K562 (cell line): ENCODE measurements around the gene LYPD5. TPM values are rescaled to one million over a fixed set of nuclear protein-coding genes. Genes with fewer than 3 reads are reported as not detected.

ENCODE experiments used
- DPF2 ChIP-seq: fragments of 450-650 bp; IDR thresholded peaks from 2 replicates; pipeline ENCODE4 v1.6.1; 2016
- EHMT2 ChIP-seq: fragments of 450-650 bp; IDR thresholded peaks from 2 replicates; pipeline ENCODE4 v1.6.1; 2018; ENCODE audit warnings: antibody characterized with exemption
- EZH2 ChIP-seq: IDR thresholded peaks from 2 replicates; pipeline ENCODE4 v1.6.1; 2012; ENCODE audit warnings: low read depth, mild to moderate bottlenecking, inconsistent platforms, low read length, borderline replicate concordance
- JUND ChIP-seq, 2 experiments: IDR thresholded peaks; 2 replicates in 1 of 2; 3 replicates in 1 of 2; pipeline ENCODE4 v1.6.1; 2011; ENCODE audit warnings: borderline replicate concordance in 2 of 2, low read depth in 2 of 2, low read length in 2 of 2, improper control_type of control experiment in 1 of 2, missing biosample characterization in 1 of 2, missing genetic modification characterization in 1 of 2, missing genetic modification reagents in 1 of 2
- KLF1 ChIP-seq: fragments of 450-650 bp; IDR thresholded peaks from 2 replicates; pipeline ENCODE4 v1.6.1; 2016; ENCODE audit warnings: missing genetic modification characterization, missing compliant biosample characterization
- MBD2 ChIP-seq: sonication (generic); IDR thresholded peaks from 2 replicates; pipeline ENCODE4 v1.6.1; 2016; ENCODE audit warnings: low read depth, borderline replicate concordance
- NBN ChIP-seq: fragments of 450-650 bp; IDR thresholded peaks from 2 replicates; pipeline ENCODE4 v1.6.1; 2016; ENCODE audit warnings: low read depth, mild to moderate bottlenecking
- POLR2A ChIP-seq: fragments of 450-650 bp; conservative IDR thresholded peaks from 2 replicates; pipeline ENCODE4 v1.6.1; 2016
- SAP30 ChIP-seq: fragments of 200-600 bp; sonication (generic); IDR thresholded peaks from 2 replicates; pipeline ENCODE4 v1.6.1; 2012; ENCODE audit warnings: borderline replicate concordance, low read depth, mild to moderate bottlenecking, moderate library complexity, low read length, control low read depth, inconsistent platforms; ENCODE audit not compliant: insufficient read depth, poor library complexity, severe bottlenecking
- SREBF2 ChIP-seq: sonication (generic); formaldehyde crosslinking; IDR thresholded peaks from 2 replicates; pipeline ENCODE4 v1.4.0; 2020; ENCODE audit warnings: mild to moderate bottlenecking, missing genetic modification reagents
- TFAM ChIP-seq: fragments of 250-450 bp; sonication (Bioruptor Pico); conservative IDR thresholded peaks from 2 replicates; pipeline ENCODE4 v1.5.0; 2021; ENCODE audit warnings: mild to moderate bottlenecking, moderate library complexity
- XRCC4 ChIP-seq: IDR thresholded peaks from one replicate; pipeline ENCODE4 v1.6.1; 2011; ENCODE audit not compliant: insufficient read depth, insufficient read length; ENCODE audit errors: extremely low read depth
- ZFP36 ChIP-seq: fragments of 150-350 bp; IDR thresholded peaks from 2 replicates; pipeline ENCODE4 v1.6.1; 2018; ENCODE audit warnings: low read length, low read depth; ENCODE audit not compliant: partially characterized antibody
- ZNF239 ChIP-seq: fragments of 250-450 bp; sonication (Bioruptor Pico); IDR thresholded peaks from 2 replicates; pipeline ENCODE4 v1.4.0; 2020; ENCODE audit warnings: mild to moderate bottlenecking
- ZNF280A ChIP-seq: fragments of 450-650 bp; IDR thresholded peaks from 2 replicates; pipeline ENCODE4 v1.6.1; 2018; ENCODE audit warnings: mild to moderate bottlenecking, low read depth; ENCODE audit not compliant: partially characterized antibody
- ZNF518B ChIP-seq: fragments of 250-450 bp; sonication (Bioruptor Pico); IDR thresholded peaks from 2 replicates; pipeline ENCODE4 v1.5.0; 2021; ENCODE audit warnings: mild to moderate bottlenecking, moderate library complexity
- ZNF592 ChIP-seq: fragments of 450-650 bp; IDR thresholded peaks from 2 replicates; pipeline ENCODE4 v1.6.1; 2017; ENCODE audit warnings: antibody characterized with exemption, mild to moderate bottlenecking
- polyA plus RNA-seq, 8 experiments: library from polyadenylated mRNA; depleted of rRNA in 4 of 8; stranded (reverse) in 5 of 8; unstranded in 3 of 8; fragments of >200 nt; fragmentation: Nextera tagmentation in 2 of 8; fragmentation: Illumina TruSeq in 1 of 8; extraction: Ambion mirVana in 2 of 8; extraction: Trizol in 1 of 8; gene quantifications; 2 replicates each; pipeline versions ENCODE4 v1.2.1 to v1.2.3, GENCODE V29; 2011 to 2014; ENCODE audit warnings: inconsistent platforms in 1 of 8, missing spikeins in 1 of 8
- total RNA-seq, 7 experiments: library from RNA; depleted of rRNA in 6 of 7; stranded (reverse); fragments of >200 nt in 6 of 7; fragmentation: Illumina TruSeq in 2 of 7; extraction: Trizol in 2 of 7; gene quantifications; 2 replicates each; pipeline versions ENCODE4 v1.2.1 to v1.2.3, GENCODE V29; 2011 to 2021; ENCODE audit warnings: low replicate concordance in 1 of 7

The LYPD5 gene
- total and polyA plus RNA-seq, 9 of the 15 experiments (the other 6 are each of a cell fraction or from before 2014, with no cell fraction given), result 0.03 to 0.22 (median 0.10) TPM; not detected in 3

- TF ChIP-seq ZNF280A (no peak), ZNF592 (no peak), SREBF2 (no peak), ZFP36 (no peak), DPF2 (no peak), EZH2 (no peak), NBN (no peak; the same call in 1 of the 2 replicates), KLF1 (tag) (no peak), MBD2 (no peak), EHMT2 (no peak), SAP30 (no peak), XRCC4 (no peak), TFAM (CRISPR knock-in tag) (no peak), ZNF518B (CRISPR knock-in tag) (no peak), POLR2A (peak; percentile 74), ZNF239 (CRISPR knock-in tag) (no peak), JUND (IDR thresholded peaks at IDR 0.05; ENCODE audit: borderline replicate concordance, low read depth, low read length) (peak; percentile 29; the same call in 1 of the 2 replicates), JUND (tag; IDR thresholded peaks at IDR 0.05; ENCODE audit: borderline replicate concordance, low read depth, low read length) (no peak; the same call in 2 of the 3 replicates)
Observed at GRCh38 chr19:43826787-43827754, 24.8 kb upstream of the LYPD5 start, which contains the start of gene ZNF283 (continued).
